GM23338 (cell line): ENCODE results near the gene PRKCH. TPM values are rescaled to one million over a fixed set of nuclear protein-coding genes. Genes with fewer than 3 reads are reported as not detected.

Experiments used
- ATAC-seq: fragments of 200-7000 bp; cut with Tn5 transposase; 3 replicates; pipeline ENCODE4 v1.9.1; 2020
- DNase-seq: peaks from one replicate; pipeline ENCODE4 v3.0.0-alpha.2; 2015; ENCODE audit warnings: low spot score
- H2AFZ ChIP-seq: fragments of 200-600 bp; sonication (generic); 2 replicates; pipeline ENCODE4 v1.8.0; 2016; ENCODE audit warnings: antibody characterized with exemption, mild to moderate bottlenecking, moderate library complexity
- H3F3A ChIP-seq: fragments of 200-600 bp; sonication (generic); replicated peaks from 2 replicates; pipeline ENCODE4 v1.8.0; 2017; ENCODE audit warnings: antibody characterized with exemption, mixed run types, low read depth
- H3K27ac ChIP-seq: fragments of 200-600 bp; sonication (generic); 2 replicates; pipeline ENCODE4 v1.6.1; 2016; ENCODE audit warnings: low read depth
- H3K27me3 ChIP-seq: fragments of 200-600 bp; sonication (generic); 2 replicates; pipeline ENCODE4 v1.8.0; 2016; ENCODE audit warnings: mild to moderate bottlenecking, mixed run types, moderate library complexity; ENCODE audit not compliant: insufficient read depth
- H3K36me3 ChIP-seq: fragments of 200-600 bp; sonication (generic); 2 replicates; pipeline ENCODE4 v1.8.0; 2016; ENCODE audit warnings: mild to moderate bottlenecking; ENCODE audit not compliant: insufficient read depth
- H3K4me1 ChIP-seq: fragments of 200-600 bp; sonication (generic); 2 replicates; pipeline ENCODE4 v1.8.0; 2016; ENCODE audit warnings: mild to moderate bottlenecking, moderate library complexity; ENCODE audit not compliant: insufficient read depth
- H3K4me2 ChIP-seq: fragments of 200-600 bp; sonication (generic); 2 replicates; pipeline ENCODE4 v1.7.1; 2017; ENCODE audit warnings: mixed run types
- H3K4me3 ChIP-seq: fragments of 200-600 bp; sonication (generic); 2 replicates; pipeline ENCODE4 v1.6.1; 2016; ENCODE audit warnings: mixed run types
- H3K79me2 ChIP-seq: fragments of 200-600 bp; sonication (generic); replicated peaks from 2 replicates; pipeline ENCODE4 v1.8.0; 2017; ENCODE audit warnings: mild to moderate bottlenecking; ENCODE audit not compliant: insufficient read depth
- H3K9me2 ChIP-seq: fragments of 200-600 bp; sonication (generic); 2 replicates; pipeline ENCODE4 v1.8.0; 2017; ENCODE audit not compliant: insufficient read depth
- H4K20me1 ChIP-seq: fragments of 200-600 bp; sonication (generic); replicated peaks from 2 replicates; pipeline ENCODE4 v1.8.0; 2017; ENCODE audit warnings: mild to moderate bottlenecking; ENCODE audit not compliant: insufficient read depth
- H3K27ac Mint-ChIP-seq: 2 replicates; pipeline ENCODE4 v1.8.0; 2020; ENCODE audit warnings: inconsistent platforms, mild to moderate bottlenecking, moderate library complexity, mixed read lengths
- H3K27me3 Mint-ChIP-seq: 3 replicates; pipeline ENCODE4 v1.8.0; 2022; ENCODE audit warnings: low read depth, mild to moderate bottlenecking, moderate library complexity, mixed read lengths, inconsistent platforms; ENCODE audit not compliant: insufficient read depth, poor library complexity
- H3K36me3 Mint-ChIP-seq: 3 replicates; pipeline ENCODE4 v1.8.0; 2021; ENCODE audit warnings: low read depth, mild to moderate bottlenecking, inconsistent platforms, moderate library complexity, mixed read lengths
- H3K4me1 Mint-ChIP-seq: 3 replicates; pipeline ENCODE4 v1.8.0; 2020; ENCODE audit warnings: mild to moderate bottlenecking, inconsistent platforms, mixed read lengths
- H3K4me3 Mint-ChIP-seq: 3 replicates; pipeline ENCODE4 v1.8.0; 2021; ENCODE audit warnings: moderate library complexity, mild to moderate bottlenecking, inconsistent platforms, mixed read lengths
- H3K9me3 Mint-ChIP-seq: 3 replicates; pipeline ENCODE4 v1.8.0; 2020; ENCODE audit warnings: moderate library complexity, mild to moderate bottlenecking, inconsistent platforms, mixed read lengths
- CREB1 ChIP-seq: fragments of 250-450 bp; sonication (Bioruptor Pico); IDR thresholded peaks from 2 replicates; pipeline ENCODE4 v1.5.0; 2020; ENCODE audit warnings: low read depth, mild to moderate bottlenecking, moderate library complexity
- CTCF ChIP-seq, 2 experiments: fragments of 200-600 bp in 1 of 2; sonication (generic) in 1 of 2; conservative IDR thresholded peaks; 2 replicates each; pipeline versions ENCODE4 v1.5.1 to v1.6.1; 2016 to 2017; ENCODE audit warnings: antibody characterized with exemption in 2 of 2, low read depth in 2 of 2, mild to moderate bottlenecking in 2 of 2, moderate library complexity in 1 of 2
- EZH2 ChIP-seq: fragments of 200-600 bp; sonication (generic); IDR thresholded peaks from one replicate; pipeline ENCODE4 v1.8.0; 2017; ENCODE audit warnings: antibody characterized with exemption, mild to moderate bottlenecking, low read depth; ENCODE audit not compliant: unreplicated experiment
- EZH2phosphoT487 ChIP-seq: fragments of 200-600 bp; sonication (generic); IDR thresholded peaks from one replicate; pipeline ENCODE4 v1.8.1; 2018; ENCODE audit warnings: antibody characterized with exemption; ENCODE audit not compliant: unreplicated experiment
- JUNB ChIP-seq: IDR thresholded peaks from one replicate; pipeline ENCODE4 v1.6.1; 2016; ENCODE audit warnings: antibody characterized with exemption; ENCODE audit not compliant: unreplicated experiment
- NANOG ChIP-seq: IDR thresholded peaks from 2 replicates; pipeline ENCODE4 v1.6.1; 2016; ENCODE audit warnings: antibody characterized with exemption, borderline replicate concordance
- POLR2AphosphoS5 ChIP-seq: IDR thresholded peaks from 2 replicates; pipeline ENCODE4 v1.6.1; 2016; ENCODE audit warnings: antibody characterized with exemption, low read depth
- STAT1 ChIP-seq: IDR thresholded peaks from one replicate; pipeline ENCODE4 v1.6.1; 2016; ENCODE audit warnings: antibody characterized with exemption; ENCODE audit not compliant: unreplicated experiment
- ZNF114 ChIP-seq: fragments of 250-450 bp; sonication (Bioruptor Pico); IDR thresholded peaks from 2 replicates; pipeline ENCODE4 v1.5.0; 2020; ENCODE audit warnings: mild to moderate bottlenecking, moderate library complexity
- ZNF331 ChIP-seq: fragments of 250-450 bp; sonication (Bioruptor Pico); IDR thresholded peaks from 2 replicates; pipeline ENCODE4 v1.5.0; 2020; ENCODE audit warnings: low read depth, mild to moderate bottlenecking, moderate library complexity
- ZNF462 ChIP-seq: fragments of 250-450 bp; sonication (Bioruptor Pico); IDR thresholded peaks from 2 replicates; pipeline ENCODE4 v1.5.0; 2020; ENCODE audit warnings: mild to moderate bottlenecking, moderate library complexity
- polyA plus RNA-seq: library from polyadenylated mRNA; unstranded; fragments of >200 nt; fragmentation: Nextera tagmentation; extraction: Ambion mirVana; gene quantifications from 2 replicates; pipeline ENCODE4 v1.2.1, GENCODE V29; 2016
- total RNA-seq: library from RNA; depleted of rRNA; stranded (reverse); fragments of >200 nt; shearing (Covaris generic); gene quantifications from 2 replicates; pipeline ENCODE4 v1.2.3, GENCODE V29; 2014
- TF ChIP-seq, protein P1 (sequence below): IDR thresholded peaks from 2 replicates; pipeline ENCODE4 v1.6.1; 2016; ENCODE audit warnings: antibody characterized with exemption
- TF ChIP-seq, protein P2 (sequence below): IDR thresholded peaks from one replicate; pipeline ENCODE4 v1.6.1; 2018; ENCODE audit warnings: antibody characterized with exemption; ENCODE audit not compliant: unreplicated experiment

Gene PRKCH
- total and polyA plus RNA-seq, 2 experiments from 2014 or later: 5.4 to 10.1 TPM

- Histone ChIP-seq H3K79me2 (no peaks in the 10 kb centered on the region), H3F3A (no peaks in the 10 kb centered on the region), H3K36me3 (no peaks in the 10 kb centered on the region), H4K20me1 (no peaks in the 10 kb centered on the region), H3K9me2 (no peaks in the 10 kb centered on the region), H3K4me2 (no peak overlapping the region), H3K27ac (no peak overlapping the region), H3K4me1 (peaks cover 3% of the 10 kb centered on the region), H3K4me3 (no peak overlapping the region), H2AFZ (no peak overlapping the region), H3K27me3 (no peaks in the 10 kb centered on the region)
- no peak for DNase-seq
- ATAC-seq: no peak
- Mint-ChIP-seq H3K27me3 (peaks cover 2% of the 10 kb centered on the region), H3K4me3 (no peak overlapping the region), H3K36me3 (no peaks in the 10 kb centered on the region), H3K9me3 (no peaks in the 10 kb centered on the region), H3K27ac (no peak overlapping the region), H3K4me1 (peaks cover 7% of the 10 kb centered on the region)
- TF ChIP-seq ZNF331: no peak
- TF ChIP-seq JUNB: no peak
- no peak for TF ChIP-seq CTCF (conservative IDR thresholded peaks at IDR 0.05; ENCODE audit: low read depth in 2 of 2)
- TF ChIP-seq STAT1: no peak
- no peak for TF ChIP-seq EZH2
- TF ChIP-seq, protein P1, sequence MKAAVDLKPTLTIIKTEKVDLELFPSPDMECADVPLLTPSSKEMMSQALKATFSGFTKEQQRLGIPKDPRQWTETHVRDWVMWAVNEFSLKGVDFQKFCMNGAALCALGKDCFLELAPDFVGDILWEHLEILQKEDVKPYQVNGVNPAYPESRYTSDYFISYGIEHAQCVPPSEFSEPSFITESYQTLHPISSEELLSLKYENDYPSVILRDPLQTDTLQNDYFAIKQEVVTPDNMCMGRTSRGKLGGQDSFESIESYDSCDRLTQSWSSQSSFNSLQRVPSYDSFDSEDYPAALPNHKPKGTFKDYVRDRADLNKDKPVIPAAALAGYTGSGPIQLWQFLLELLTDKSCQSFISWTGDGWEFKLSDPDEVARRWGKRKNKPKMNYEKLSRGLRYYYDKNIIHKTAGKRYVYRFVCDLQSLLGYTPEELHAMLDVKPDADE: no peak
- TF ChIP-seq CREB1 (CRISPR knock-in tag): no peak
- TF ChIP-seq NANOG: no peak
- no peak for TF ChIP-seq ZNF462 (CRISPR knock-in tag)
- TF ChIP-seq POLR2AphosphoS5: no peak
- TF ChIP-seq, protein P2, sequence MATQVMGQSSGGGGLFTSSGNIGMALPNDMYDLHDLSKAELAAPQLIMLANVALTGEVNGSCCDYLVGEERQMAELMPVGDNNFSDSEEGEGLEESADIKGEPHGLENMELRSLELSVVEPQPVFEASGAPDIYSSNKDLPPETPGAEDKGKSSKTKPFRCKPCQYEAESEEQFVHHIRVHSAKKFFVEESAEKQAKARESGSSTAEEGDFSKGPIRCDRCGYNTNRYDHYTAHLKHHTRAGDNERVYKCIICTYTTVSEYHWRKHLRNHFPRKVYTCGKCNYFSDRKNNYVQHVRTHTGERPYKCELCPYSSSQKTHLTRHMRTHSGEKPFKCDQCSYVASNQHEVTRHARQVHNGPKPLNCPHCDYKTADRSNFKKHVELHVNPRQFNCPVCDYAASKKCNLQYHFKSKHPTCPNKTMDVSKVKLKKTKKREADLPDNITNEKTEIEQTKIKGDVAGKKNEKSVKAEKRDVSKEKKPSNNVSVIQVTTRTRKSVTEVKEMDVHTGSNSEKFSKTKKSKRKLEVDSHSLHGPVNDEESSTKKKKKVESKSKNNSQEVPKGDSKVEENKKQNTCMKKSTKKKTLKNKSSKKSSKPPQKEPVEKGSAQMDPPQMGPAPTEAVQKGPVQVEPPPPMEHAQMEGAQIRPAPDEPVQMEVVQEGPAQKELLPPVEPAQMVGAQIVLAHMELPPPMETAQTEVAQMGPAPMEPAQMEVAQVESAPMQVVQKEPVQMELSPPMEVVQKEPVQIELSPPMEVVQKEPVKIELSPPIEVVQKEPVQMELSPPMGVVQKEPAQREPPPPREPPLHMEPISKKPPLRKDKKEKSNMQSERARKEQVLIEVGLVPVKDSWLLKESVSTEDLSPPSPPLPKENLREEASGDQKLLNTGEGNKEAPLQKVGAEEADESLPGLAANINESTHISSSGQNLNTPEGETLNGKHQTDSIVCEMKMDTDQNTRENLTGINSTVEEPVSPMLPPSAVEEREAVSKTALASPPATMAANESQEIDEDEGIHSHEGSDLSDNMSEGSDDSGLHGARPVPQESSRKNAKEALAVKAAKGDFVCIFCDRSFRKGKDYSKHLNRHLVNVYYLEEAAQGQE: no peak
- no peak for TF ChIP-seq ZNF114 (CRISPR knock-in tag)
- no peak for TF ChIP-seq EZH2phosphoT487
Observed at GRCh38 chr14:61519106-61519505, 197.7 kb downstream of the PRKCH start.
